BLaER1 treated with 17β-estradiol and CSF1 and Interleukin-3, amounts not matched to agents 10 nM and 100 nM (cell line): ENCODE data around the gene COG2.
"Not testable (repeated sequence)": the region's sequence is repeated elsewhere in the genome, so short reads cannot be mapped to it uniquely, and the experiment has no call there.

Source experiments
- H3K27ac ChIP-seq, 11 experiments: shearing (Covaris generic); formaldehyde crosslinking; 2 replicates each; pipeline ENCODE4 v1.8.1; 2022
- H3K27me3 ChIP-seq, 11 experiments: shearing (Covaris generic); formaldehyde crosslinking; 2 replicates each; pipeline ENCODE4 v1.8.1; 2022
- H3K36me3 ChIP-seq, 11 experiments: shearing (Covaris generic); formaldehyde crosslinking; 2 replicates each; pipeline ENCODE4 v1.8.1; 2022
- H3K4me1 ChIP-seq, 10 experiments: shearing (Covaris generic); formaldehyde crosslinking; 2 replicates each; pipeline ENCODE4 v1.8.1; 2022
- H3K4me2 ChIP-seq, 11 experiments: shearing (Covaris generic); formaldehyde crosslinking; 2 replicates each; pipeline ENCODE4 v1.8.1; 2022
- H3K4me3 ChIP-seq, 10 experiments: shearing (Covaris generic); formaldehyde crosslinking; 2 replicates each; pipeline ENCODE4 v1.8.1; 2022
- H3K9ac ChIP-seq, 11 experiments: shearing (Covaris generic); formaldehyde crosslinking; 2 replicates each; pipeline ENCODE4 v1.8.1; 2022
- H3K9me3 ChIP-seq, 11 experiments: shearing (Covaris generic); formaldehyde crosslinking; replicated peaks in 1 of 11; 2 replicates each; pipeline ENCODE4 v1.8.1; 2022
- H4K20me1 ChIP-seq, 11 experiments: shearing (Covaris generic); formaldehyde crosslinking; 2 replicates each; pipeline ENCODE4 v1.8.1; 2022
- Cebpa-rat ChIP-seq, 11 experiments: shearing (Covaris generic); IDR thresholded peaks; 2 replicates each; pipeline ENCODE4 v1.8.1; 2022

Gene COG2

DNA sequence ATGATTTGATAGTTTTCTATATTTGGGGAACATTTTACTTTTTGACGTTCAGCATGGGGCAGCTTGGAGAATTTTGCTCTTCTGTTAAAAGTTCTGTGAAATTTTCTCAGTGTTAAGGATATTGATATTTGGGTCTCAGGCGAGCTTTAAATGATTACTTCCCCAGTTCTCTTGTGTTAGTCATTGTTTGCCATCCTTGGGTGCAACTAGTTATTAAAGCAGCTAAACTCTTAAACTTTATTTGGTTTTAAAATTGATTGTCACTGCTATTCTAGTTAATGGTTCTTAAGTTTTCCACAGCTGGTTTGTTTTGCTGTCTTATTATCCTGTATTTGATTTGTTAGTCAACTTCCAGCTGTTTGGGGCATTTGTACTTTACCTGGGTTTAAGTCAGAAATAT, 9.0 kb downstream of the COG2 start:
- TF ChIP-seq Cebpa-rat (IDR thresholded peaks at IDR 0.05) = no peak
- H3K36me3 ChIP-seq = peaks cover 31 to 73% (median 43%) of the 10 kb centered on the region in 11 experiments
- peaks cover 34 to 56% (median 50%) of the 10 kb centered on the region in 11 experiments for H3K9me3 ChIP-seq

DNA sequence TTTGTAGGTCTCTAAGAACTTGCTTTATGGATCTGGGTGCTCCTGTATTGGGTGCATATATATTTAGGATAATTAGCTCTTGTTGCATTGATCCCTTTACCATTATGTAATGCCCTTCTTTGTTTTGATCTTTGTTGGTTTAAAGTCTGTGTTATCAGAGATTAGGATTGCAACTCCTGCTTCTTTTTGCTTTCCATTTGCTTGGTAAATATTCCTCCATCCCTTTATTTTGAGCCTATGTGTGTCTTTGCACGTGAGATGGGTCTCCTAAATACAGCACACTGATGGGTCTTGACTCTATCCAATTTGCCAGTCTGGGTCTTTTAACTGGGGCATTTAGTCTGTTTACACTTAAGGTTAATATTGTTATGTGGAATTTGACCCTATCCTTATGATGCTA, 14.4 kb downstream of the COG2 start:
- H3K4me2 ChIP-seq, H3K4me1 ChIP-seq, H3K9ac ChIP-seq, H3K27ac ChIP-seq, H3K4me3 ChIP-seq, H3K27me3 ChIP-seq: not testable (repeated sequence)
- Histone ChIP-seq H4K20me1 (peaks cover 11 to 52% (median 27%) of the 10 kb centered on the region in 11 experiments; a peak in 17 of 22 replicates), H3K9me3 (peaks cover 26 to 29% (median 28%) of the 10 kb centered on the region in 11 experiments), H3K36me3 (peaks cover 49 to 63% (median 56%) of the 10 kb centered on the region in 11 experiments)

More for the DNA sequence above, 9.0 kb downstream of the COG2 start:
- H3K4me3 ChIP-seq = no peak overlapping the region
- no peak overlapping the region for H3K9ac ChIP-seq
- H4K20me1 ChIP-seq = peaks cover 15 to 74% (median 25%) of the 10 kb centered on the region in 11 experiments; a peak in 20 of 22 replicates
- no peak overlapping the region for H3K4me2 ChIP-seq
- no peak overlapping the region for H3K27ac ChIP-seq
- peaks cover 0 to 12% (median 0%) of the 10 kb centered on the region in 10 experiments; a peak in 2 of 20 replicates for H3K4me1 ChIP-seq
- no peaks in the 10 kb centered on the region for H3K27me3 ChIP-seq

GRCh38 chr1:230658103-230658502, 15.8 kb downstream of the COG2 start:
- peaks cover 49 to 63% (median 53%) of the 10 kb centered on the region in 11 experiments for H3K36me3 ChIP-seq
- peaks cover 11 to 48% (median 30%) of the 10 kb centered on the region in 11 experiments; a peak in 17 of 22 replicates for H4K20me1 ChIP-seq
- H3K9me3 ChIP-seq = peaks cover 14 to 15% (median 14%) of the 10 kb centered on the region in 11 experiments
- H3K4me2 ChIP-seq, H3K27ac ChIP-seq, H3K4me3 ChIP-seq, H3K27me3 ChIP-seq, H3K4me1 ChIP-seq, H3K9ac ChIP-seq: not testable (repeated sequence)

DNA sequence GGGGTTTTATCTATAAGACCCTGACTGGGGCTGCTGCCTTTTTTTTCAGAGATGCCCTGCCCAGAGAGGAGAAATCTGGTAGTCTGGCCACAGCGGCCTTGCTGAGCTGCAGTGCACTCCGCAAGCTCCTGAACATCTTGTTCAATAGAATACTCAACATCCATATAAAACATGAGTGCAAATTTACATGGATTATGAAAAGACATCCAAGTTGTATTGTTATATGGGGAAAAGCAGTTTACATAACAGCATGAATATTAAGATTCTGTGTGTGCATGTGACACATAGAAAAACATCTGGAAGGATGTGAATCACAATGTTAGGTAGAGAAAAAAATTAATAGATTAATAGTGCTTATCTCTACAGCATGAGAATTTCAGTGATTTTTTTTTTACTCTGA, 16.4 kb downstream of the COG2 start:
- no peaks in the 10 kb centered on the region for H3K27me3 ChIP-seq
- TF ChIP-seq Cebpa-rat (IDR thresholded peaks at IDR 0.05) = no peak

GRCh38 chr1:230661976-230662375, 19.7 kb downstream of the COG2 start:
- Histone ChIP-seq H3K27me3 (no peaks in the 10 kb centered on the region), H3K36me3 (peaks cover 75 to 90% (median 83%) of the 10 kb centered on the region in 11 experiments), H3K4me1 (peaks cover 0 to 8% (median 0%) of the 10 kb centered on the region in 10 experiments; a peak in 6 of 20 replicates), H3K4me3 (no peak overlapping the region), H3K4me2 (no peak overlapping the region), H3K9me3 (no peaks in the 10 kb centered on the region), H4K20me1 (peaks cover 11 to 24% (median 22%) of the 10 kb centered on the region in 11 experiments; a peak in 17 of 22 replicates), H3K27ac (no peak overlapping the region), H3K9ac (no peak overlapping the region)
- no peak for TF ChIP-seq Cebpa-rat (IDR thresholded peaks at IDR 0.05)

More for the DNA sequence above, 16.4 kb downstream of the COG2 start:
- H3K9me3 ChIP-seq = peaks cover 8 to 9% (median 8%) of the 10 kb centered on the region in 11 experiments
- no peak overlapping the region for H3K4me3 ChIP-seq
- peaks cover 11 to 43% (median 29%) of the 10 kb centered on the region in 11 experiments; a peak in 17 of 22 replicates for H4K20me1 ChIP-seq
- no peak overlapping the region for H3K4me2 ChIP-seq
- no peak overlapping the region for H3K27ac ChIP-seq
- H3K9ac ChIP-seq = no peak overlapping the region
- H3K36me3 ChIP-seq = peaks cover 48 to 63% (median 54%) of the 10 kb centered on the region in 11 experiments
- H3K4me1 ChIP-seq = peaks cover 0 to 8% (median 0%) of the 10 kb centered on the region in 10 experiments; a peak in 5 of 20 replicates

- Histone ChIP-seq H4K20me1 (0 out of 22 replicates have a peak, but pooled peaks cover 0 to 4% (median 0%) of the 10 kb centered on the region in 11 experiments), H3K9me3 (no peaks in the 10 kb centered on the region), H3K9ac (no peak overlapping the region), H3K27ac (no peak overlapping the region), H3K4me2 (no peak overlapping the region), H3K27me3 (no peaks in the 10 kb centered on the region), H3K36me3 (peaks cover 94 to 100% (median 97%) of the 10 kb centered on the region in 11 experiments), H3K4me1 (peaks cover 0 to 8% (median 0%) of the 10 kb centered on the region in 10 experiments; a peak in 1 of 20 replicates), H3K4me3 (no peak overlapping the region)
- TF ChIP-seq Cebpa-rat (IDR thresholded peaks at IDR 0.05) = no peak
These were observed 25.9 kb downstream of the COG2 start for GRCh38 chr1:230668227-230668626.

- H3K27me3 ChIP-seq = no peaks in the 10 kb centered on the region
- no peak overlapping the region for H3K9ac ChIP-seq
- peaks cover 0 to 8% (median 0%) of the 10 kb centered on the region in 10 experiments; a peak in 1 of 20 replicates for H3K4me1 ChIP-seq
- no peak for TF ChIP-seq Cebpa-rat (IDR thresholded peaks at IDR 0.05)
- no peaks in the 10 kb centered on the region for H3K9me3 ChIP-seq
- no peak overlapping the region for H3K27ac ChIP-seq
- no peak overlapping the region for H3K4me3 ChIP-seq
- peaks cover 97 to 100% (median 99%) of the 10 kb centered on the region in 11 experiments for H3K36me3 ChIP-seq
- H4K20me1 ChIP-seq = 0 out of 22 replicates have a peak, but pooled peaks cover 0 to 4% (median 0%) of the 10 kb centered on the region in 11 experiments
- H3K4me2 ChIP-seq = no peak overlapping the region
These were observed 27.3 kb downstream of the COG2 start for GRCh38 chr1:230669543-230669942.

- Histone ChIP-seq H3K4me1 (no peaks in the 10 kb centered on the region), H3K4me2 (no peak overlapping the region), H3K9me3 (peaks cover 0 to 17% (median 9%) of the 10 kb centered on the region in 11 experiments; a peak in 13 of 22 replicates), H4K20me1 (no peaks in the 10 kb centered on the region), H3K9ac (no peak overlapping the region), H3K27ac (no peak overlapping the region), H3K36me3 (peaks cover 98 to 100% (median 99%) of the 10 kb centered on the region in 11 experiments), H3K4me3 (no peak overlapping the region), H3K27me3 (no peaks in the 10 kb centered on the region)
- TF ChIP-seq Cebpa-rat (IDR thresholded peaks at IDR 0.05) = no peak
These were observed 32.3 kb downstream of the COG2 start for GRCh38 chr1:230674581-230674980.

DNA sequence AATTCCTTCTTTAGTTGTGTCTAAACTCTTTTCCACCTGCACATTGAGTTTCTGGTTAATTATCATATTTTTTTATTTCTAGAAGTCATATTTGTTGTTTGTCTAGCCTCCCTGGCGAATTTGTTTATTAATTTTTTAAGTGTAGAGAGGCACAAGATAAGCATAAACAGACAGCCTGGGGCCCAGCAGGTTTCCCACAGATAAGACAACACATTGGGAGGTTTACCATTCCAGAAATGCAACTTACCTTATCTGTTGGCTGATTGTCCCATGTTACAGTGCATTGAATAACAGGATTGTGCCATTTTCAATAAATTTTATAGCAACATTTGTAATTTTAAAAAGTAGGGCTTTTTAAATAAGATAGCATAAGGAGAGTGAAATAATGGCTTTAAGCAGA, 34.9 kb downstream of the COG2 start:
- TF ChIP-seq Cebpa-rat (IDR thresholded peaks at IDR 0.05) = no peak
- H3K36me3 ChIP-seq = peaks cover 98 to 100% (median 100%) of the 10 kb centered on the region in 11 experiments

More for the DNA sequence above, 34.9 kb downstream of the COG2 start:
- Histone ChIP-seq H3K9me3 (peaks cover 0 to 17% (median 9%) of the 10 kb centered on the region in 11 experiments; a peak in 13 of 22 replicates), H3K4me3 (no peak overlapping the region), H4K20me1 (peaks cover 0 to 2% (median 0%) of the 10 kb centered on the region in 11 experiments; a peak in 1 of 22 replicates), H3K27ac (no peak overlapping the region), H3K4me1 (no peaks in the 10 kb centered on the region), H3K9ac (no peak overlapping the region), H3K4me2 (no peak overlapping the region), H3K27me3 (no peaks in the 10 kb centered on the region)
